ENCODE results near the gene PABPC1L2A.
"Not testable (repeated sequence)": the region's sequence is repeated elsewhere in the genome, so short reads cannot be mapped to it uniquely, and the experiment has no call there.

Gene PABPC1L2A

DNA sequence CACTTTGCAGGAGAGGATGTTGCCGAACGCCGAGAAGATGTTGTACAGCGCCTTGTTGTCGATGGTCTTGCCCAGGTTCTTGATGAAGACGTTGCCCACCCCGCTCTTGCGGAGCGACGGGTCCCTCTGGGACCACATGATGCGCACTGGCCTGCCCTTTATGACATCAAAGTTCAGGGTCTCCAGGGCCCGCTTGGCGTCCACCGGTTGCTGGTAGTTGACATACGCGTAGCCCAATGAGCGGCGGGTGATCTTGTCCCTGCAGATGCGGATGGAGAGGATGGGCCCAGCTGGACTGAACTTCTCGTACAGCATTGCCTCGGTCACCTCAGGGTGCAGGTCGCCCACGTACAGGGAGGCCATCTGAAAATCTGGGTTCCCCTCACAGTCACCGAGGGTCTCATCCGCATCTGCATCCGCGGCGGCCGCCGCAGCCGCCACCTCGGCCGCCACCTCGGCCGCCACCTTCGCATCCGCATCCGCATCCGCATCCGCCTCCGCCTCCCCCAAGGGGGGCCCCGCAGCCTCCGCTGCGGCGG, at the start of gene PABPC1L2A:
PABPC1L2A (minus strand) TSS at position 489 of the 539 bp plus-strand sequence; CDS start at position 363, 126 bp downstream.
- DNase-seq, result not testable (repeated sequence)

DNA sequence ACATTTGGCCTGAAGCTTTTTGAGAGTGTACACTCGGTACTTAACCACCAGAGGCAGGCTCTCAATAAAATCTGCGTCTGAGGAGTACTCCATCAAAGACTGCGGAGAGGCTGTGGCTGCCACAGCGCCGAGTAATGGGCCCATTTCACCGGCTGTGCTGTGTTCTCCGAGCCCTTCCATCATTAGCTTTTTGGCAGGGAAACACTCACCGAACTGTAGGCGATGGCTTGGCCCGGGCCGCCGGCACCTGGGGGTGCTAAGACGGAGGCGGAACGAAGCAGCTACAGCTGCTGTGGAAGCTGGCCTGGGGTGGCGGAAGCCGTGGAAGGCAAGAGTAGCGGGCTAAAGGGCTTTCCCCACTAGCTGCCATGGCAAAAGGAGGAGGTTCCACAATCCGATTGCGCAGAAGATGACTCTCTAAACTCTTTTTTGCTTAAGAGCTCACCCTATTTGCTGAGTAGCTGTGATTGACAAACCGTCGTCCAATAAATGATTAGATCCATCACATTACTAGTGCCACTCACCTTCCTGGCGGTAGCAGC, 48.5 kb upstream of the PABPC1L2A start:
- DNase-seq, result no peak

DNA sequence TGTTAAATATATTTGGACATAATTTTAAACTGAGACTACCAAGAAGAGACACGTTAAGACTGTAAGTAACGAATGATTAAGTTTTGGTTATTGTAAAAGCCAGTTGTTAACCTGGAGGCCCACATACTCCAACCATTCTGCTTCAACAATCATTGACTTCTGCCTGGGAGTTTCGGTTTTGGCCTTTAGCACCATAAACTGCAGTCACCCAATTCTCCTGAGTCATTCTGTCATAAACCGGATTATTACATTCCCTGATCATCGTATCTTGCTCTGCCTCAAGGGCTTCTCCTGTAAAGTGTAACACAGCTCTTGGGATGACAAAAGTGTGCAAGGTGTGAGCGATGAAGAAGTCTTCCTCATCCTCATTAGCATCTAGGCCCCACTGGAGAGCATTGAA, 46.9 kb upstream of the PABPC1L2A start:
- DNase-seq, result no peak

DNA sequence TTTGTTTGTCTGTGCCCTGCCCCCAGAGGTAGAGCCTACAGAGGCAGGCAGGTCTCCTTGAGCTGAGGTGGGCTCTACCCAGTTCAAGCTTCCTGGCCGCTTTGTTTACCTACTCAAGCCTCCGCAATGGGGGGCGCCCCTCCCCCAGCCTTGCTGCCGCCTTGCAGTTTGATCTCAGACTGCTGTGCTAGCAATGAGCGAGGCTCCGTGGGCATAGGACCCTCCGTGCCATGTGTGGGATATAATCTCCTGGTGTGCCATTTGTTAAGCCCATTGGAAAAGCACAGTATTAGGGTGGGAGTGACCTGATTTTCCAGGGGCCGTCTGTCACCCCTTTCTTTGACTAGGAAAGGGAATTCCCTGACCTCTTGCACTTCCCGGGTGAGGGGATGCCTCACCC, 20.2 kb upstream of the PABPC1L2A start:
- DNase-seq, result not testable (repeated sequence)

DNA sequence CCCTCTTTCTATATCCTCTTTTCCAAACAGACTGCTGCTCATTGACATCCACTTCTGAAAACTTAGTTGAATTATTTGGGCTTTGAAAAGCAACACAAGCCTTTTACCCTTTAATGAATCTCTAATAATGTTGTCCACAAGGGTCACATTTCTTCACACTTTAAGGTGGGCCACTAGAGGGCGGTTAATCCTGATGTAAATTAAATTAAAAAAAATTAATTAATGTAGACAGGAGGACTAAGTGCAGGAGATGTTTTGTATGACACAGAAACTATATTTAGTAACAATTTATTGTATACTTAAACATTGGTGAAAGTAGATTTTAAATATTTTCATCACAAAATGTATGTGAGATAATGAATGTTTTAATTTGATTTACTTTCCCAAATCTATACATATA, 7.5 kb upstream of the PABPC1L2A start:
- not testable (repeated sequence) for DNase-seq

DNA sequence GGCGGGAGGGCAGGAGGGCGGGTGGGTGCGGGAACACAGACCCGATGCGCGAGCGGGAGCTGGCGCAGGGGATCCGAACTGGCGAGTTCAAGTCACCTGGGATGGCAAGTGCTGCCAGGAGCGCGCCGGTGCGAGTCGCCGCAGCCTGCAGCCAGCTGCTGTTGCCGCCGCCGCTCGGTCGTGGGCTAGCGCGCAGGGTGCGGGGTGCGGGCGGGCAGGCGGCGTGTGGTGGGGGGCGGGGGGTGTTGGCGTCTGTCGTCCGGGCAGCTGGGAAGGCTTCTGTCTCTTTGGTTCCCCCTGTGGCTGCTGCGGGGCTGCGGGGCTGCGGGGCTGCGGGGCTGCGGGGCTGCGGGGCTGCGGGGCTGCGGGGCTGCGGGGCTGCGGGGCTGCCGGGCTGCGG, 572 bp upstream of the PABPC1L2A start:
- DNase-seq, result not testable (repeated sequence)

DNA sequence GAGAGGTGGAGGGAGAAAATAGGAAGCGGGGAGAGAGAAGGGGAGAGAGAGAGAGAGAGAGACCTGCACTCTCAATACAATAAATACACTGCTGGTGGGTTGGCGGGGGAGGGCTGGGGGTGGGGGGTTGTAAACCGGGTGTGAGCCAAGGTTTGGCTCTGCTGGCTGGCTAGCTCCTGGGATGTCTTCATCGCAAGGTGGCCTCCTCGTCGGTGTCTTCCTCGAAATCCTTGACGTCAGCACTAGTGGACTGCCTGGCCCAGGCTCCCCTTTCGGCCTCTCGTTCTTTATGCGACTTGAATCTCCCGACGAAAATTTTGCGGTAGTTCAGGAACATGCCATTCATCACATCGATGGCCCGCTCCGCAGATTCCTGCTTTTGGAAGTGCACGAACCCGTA, 715 bp downstream of the PABPC1L2A start:
- DNase-seq, result not testable (repeated sequence)

DNA sequence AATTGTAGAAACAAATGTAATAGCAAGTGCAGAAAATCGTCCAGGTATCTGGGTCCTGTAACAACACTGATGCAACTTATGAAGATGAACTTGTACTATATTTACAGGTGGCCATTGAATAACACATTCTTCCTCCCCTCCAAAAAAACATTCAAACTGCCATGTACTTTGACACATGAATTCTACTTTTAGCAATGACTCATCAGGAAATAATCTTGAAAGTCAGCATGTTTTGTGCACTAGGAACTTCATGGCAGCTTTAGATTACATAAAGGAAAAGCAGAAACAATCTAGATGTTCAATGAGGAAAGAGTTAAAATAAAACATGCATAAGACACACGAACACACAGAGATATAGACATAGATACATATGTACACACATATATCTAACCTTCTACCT, 2.5 kb downstream of the PABPC1L2A start:
- no peak for DNase-seq

DNA sequence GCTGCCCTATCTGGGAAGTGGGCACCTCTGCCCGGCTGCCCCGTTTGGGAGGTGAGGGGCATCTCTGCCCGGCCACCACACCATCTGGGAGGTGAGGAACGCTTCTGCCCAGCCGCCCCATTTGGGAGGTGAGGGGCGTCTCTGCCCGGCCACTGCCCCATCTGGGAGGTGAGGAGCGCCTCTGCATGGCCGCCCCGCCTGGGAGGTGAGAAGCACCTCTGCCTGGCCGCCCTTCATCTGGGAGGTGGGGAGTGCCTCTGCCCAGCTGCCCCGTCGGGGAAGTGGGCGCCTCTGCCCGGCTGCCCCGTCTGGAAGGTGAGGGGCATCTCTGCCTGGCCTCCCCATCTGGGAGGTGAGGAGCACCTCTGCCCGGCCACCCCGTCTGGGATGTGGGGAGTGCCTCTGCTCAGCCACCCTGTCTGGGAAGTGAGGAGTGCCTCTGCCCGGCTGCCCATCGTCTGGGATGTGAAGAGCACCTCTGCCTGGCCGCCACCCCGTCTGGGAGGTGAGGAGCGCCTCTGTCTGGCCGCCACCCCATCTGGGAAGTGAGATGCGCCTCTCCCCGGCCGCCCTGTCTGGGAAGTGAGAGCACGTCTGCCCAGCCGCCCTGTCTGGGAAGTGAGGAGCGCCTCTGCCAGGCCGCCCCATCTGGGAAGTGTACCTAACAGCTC, 9.8 kb downstream of the PABPC1L2A start:
- DNase-seq, result no peak

DNA sequence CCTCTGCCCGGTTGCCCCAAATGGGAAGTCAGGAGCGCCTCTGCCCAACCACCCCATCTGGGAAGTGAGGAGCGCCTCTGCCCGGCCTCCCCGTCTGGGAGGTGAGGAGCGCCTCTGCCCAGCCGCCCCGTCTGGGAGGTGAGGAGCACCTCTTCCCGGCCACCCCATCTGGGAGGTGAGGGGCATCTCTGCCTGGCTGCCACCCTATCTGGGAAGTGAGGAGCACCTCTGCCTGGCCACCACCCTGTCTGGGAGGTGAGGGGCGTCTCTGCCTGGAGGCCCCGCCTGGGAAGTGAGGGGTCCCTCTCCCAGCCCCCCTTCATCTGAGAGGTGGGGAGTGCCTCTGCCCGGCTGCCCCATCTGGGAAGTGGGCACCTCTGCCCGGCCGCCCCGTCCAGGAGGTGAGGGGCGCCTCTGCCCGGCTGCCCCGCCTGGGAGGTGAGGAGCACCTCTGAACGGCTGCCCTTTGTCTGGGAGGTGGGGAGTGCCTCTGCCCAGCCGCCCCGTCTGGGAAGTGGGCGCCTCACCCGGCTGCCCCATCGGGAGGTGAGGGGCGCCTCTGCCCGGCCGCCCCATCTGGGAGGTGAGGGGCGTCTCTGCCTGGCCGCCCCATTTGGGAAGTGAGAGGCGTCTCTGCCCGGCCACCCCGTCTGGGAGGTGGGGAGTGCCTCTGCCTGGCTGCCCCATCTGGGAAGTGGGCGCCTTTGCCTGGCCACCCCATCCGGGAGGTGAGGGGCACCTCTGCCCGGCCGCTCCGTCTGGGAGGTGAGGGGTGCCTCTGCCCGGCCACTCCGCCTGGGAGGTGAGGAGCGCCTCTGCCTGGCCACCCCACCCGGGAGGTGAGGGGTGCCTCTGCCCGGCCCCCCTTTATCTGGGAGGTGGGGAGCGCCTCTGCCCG, 10.6 kb downstream of the PABPC1L2A start:
- no peak for DNase-seq

DNA sequence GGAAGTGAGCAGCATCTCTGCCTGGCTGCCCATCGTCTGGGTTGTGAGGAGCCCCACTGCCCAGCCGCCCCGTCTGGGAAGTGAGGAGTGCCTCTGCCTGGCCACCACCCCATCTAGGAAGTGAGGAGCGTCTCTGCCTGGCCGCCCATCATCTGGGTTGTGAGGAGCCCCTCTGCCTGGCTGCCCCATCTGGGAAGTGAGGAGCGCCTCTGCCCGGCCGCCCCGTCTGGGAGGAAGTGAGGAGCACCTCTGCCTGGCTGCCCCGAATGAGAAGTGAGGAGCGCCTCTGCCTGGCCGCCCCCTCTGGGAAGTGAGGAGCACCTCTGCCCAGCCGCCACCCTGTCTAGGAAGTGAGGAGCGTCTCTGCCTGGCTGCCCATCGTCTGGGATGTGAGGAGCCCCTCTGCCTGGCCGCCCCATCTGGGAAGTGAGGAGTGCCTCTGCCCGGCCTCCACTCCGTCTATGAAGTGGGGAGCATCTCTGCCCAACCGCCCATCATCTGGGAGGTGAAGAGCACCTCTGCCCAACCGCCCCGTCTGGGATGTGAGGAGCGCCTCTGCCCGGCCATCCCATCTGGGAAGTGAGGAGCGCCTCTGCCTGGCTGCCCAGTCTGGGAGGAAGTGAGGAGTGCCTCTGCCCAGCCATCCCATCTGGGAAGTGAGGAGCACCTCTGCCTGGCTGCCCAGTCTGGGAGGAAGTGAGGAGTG, 11.4 kb downstream of the PABPC1L2A start:
- not testable (repeated sequence) for DNase-seq

DNA sequence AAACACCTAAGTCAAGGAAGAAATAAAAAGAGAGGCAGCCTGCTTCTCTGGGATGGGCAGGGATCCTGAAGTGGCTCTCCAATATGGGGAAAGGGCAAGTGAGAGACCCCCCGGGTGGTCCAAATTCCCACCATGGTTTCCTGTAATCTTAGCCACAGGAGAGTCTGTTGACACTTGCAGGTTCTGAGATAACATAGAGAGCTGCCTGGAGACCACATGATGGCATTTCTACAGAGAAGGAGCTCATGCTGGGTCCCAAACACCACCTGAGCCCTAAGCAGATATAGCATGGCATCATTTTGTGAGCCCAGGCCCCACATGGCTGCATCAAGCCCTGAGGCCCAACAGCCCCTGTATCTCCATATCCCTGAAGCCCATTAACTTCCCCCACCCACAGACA, 50.4 kb downstream of the PABPC1L2A start:
- no peak for DNase-seq
